Endodermal cell (in vitro differentiated cells): ENCODE data around the gene BHLHA15. TPM values are rescaled to one million over a fixed set of nuclear protein-coding genes. Genes with fewer than 3 reads are reported as not detected.

Experiments
- DNase-seq: peaks from one replicate; pipeline ENCODE4 v3.0.0-alpha.2; 2017
- H3K27ac ChIP-seq: 2 replicates; pipeline ENCODE4 v1.5.1; 2013; ENCODE audit warnings: mild to moderate bottlenecking, low read depth, low read length, moderate library complexity
- H3K27me3 ChIP-seq: 2 replicates; pipeline ENCODE4 v1.6.1; 2013; ENCODE audit warnings: mild to moderate bottlenecking, low read length, moderate library complexity; ENCODE audit not compliant: insufficient read depth, control insufficient read depth, poor library complexity, severe bottlenecking
- H3K36me3 ChIP-seq: 2 replicates; pipeline ENCODE4 v1.7.0; 2013; ENCODE audit warnings: mild to moderate bottlenecking, low read length, moderate library complexity; ENCODE audit not compliant: control insufficient read depth, insufficient read depth
- H3K4me1 ChIP-seq: one replicate; pipeline ENCODE4 v1.7.0; 2013; ENCODE audit warnings: low read length; ENCODE audit not compliant: control insufficient read depth, insufficient read depth
- H3K4me3 ChIP-seq: 2 replicates; pipeline ENCODE4 v1.5.1; 2013; ENCODE audit warnings: mild to moderate bottlenecking, low read length, moderate library complexity
- H3K9ac ChIP-seq: 2 replicates; pipeline ENCODE4 v1.6.1; 2013; ENCODE audit warnings: mild to moderate bottlenecking, low read length, moderate library complexity; ENCODE audit not compliant: poor library complexity, severe bottlenecking; ENCODE audit errors: extremely low read depth
- H3K9me3 ChIP-seq: 2 replicates; pipeline ENCODE4 v1.6.1; 2013; ENCODE audit warnings: mild to moderate bottlenecking, low read length, moderate library complexity; ENCODE audit not compliant: control insufficient read depth
- H3K27ac Mint-ChIP-seq: 2 replicates; pipeline ENCODE4 v1.8.0; 2020; ENCODE audit warnings: mixed read lengths
- H3K27me3 Mint-ChIP-seq: 2 replicates; pipeline ENCODE4 v1.8.0; 2021; ENCODE audit warnings: mild to moderate bottlenecking, mixed read lengths; ENCODE audit not compliant: insufficient read depth
- H3K36me3 Mint-ChIP-seq: 2 replicates; pipeline ENCODE4 v1.8.0; 2020; ENCODE audit warnings: low read depth, mixed read lengths
- H3K4me1 Mint-ChIP-seq: 2 replicates; pipeline ENCODE4 v1.8.0; 2020; ENCODE audit warnings: mixed read lengths
- H3K4me3 Mint-ChIP-seq: 2 replicates; pipeline ENCODE4 v1.8.0; 2020; ENCODE audit warnings: mild to moderate bottlenecking, moderate library complexity, mixed read lengths
- H3K9me3 Mint-ChIP-seq: 2 replicates; pipeline ENCODE4 v1.8.0; 2020; ENCODE audit warnings: mild to moderate bottlenecking, mixed read lengths
- CTCF ChIP-seq: fragments of 200-600 bp; sonication (generic); conservative IDR thresholded peaks from 2 replicates; pipeline ENCODE4 v1.5.0; 2021; ENCODE audit warnings: antibody characterized with exemption, mild to moderate bottlenecking
- WGBS, 2 experiments: methylation state at CpG; one replicate each; pipeline versions ENCODE4 v1.1.5 to v1.1.7; 2013; ENCODE audit warnings: missing lambda C conversion rate in 2 of 2, mixed read lengths in 1 of 2; ENCODE audit not compliant: insufficient coverage in 1 of 2, insufficient read length in 1 of 2; 5-methylcytosine and 5-hydroxymethylcytosine counted together
- total RNA-seq, 2 donors: library from RNA; stranded (reverse); fragmentation: NEBNext Ultra II Directional in 1 of 2; extraction: Animal tissue kit (Norgen Biotek cat#: 25700) in 1 of 2; gene quantifications; 2 replicates in 1 of 2; 3 replicates in 1 of 2; pipeline ENCODE4 v1.2.1, GENCODE V29; 2021

BHLHA15 gene
- total RNA-seq, 2 donors from 2014 or later: 0.86 to 0.95 TPM

- H3K4me1 Mint-ChIP-seq: no peaks in the 10 kb centered on the region
- no peak overlapping the region for H3K4me3 Mint-ChIP-seq
- no peaks in the 10 kb centered on the region for H3K27me3 Mint-ChIP-seq
- WGBS, 2 experiments: 89 to 93% methylated on average over 7 to 8 of the region's 8 CpGs
- H3K27me3 ChIP-seq: no peaks in the 10 kb centered on the region
- no peak overlapping the region for H3K9ac ChIP-seq
- no peaks in the 10 kb centered on the region for H3K4me1 ChIP-seq
- peak overlapping the region; percentile 61 for H3K27ac Mint-ChIP-seq
- H3K9me3 ChIP-seq: no peaks in the 10 kb centered on the region
- no peak overlapping the region for H3K4me3 ChIP-seq
- peaks cover 11% of the 10 kb centered on the region for H3K36me3 Mint-ChIP-seq
- no peak overlapping the region for H3K27ac ChIP-seq
- peaks cover 25% of the 10 kb centered on the region for H3K36me3 ChIP-seq
- TF ChIP-seq CTCF: no peak
- H3K9me3 Mint-ChIP-seq: no peaks in the 10 kb centered on the region
- DNase-seq: no peak
Measured at GRCh38 chr7:98170966-98171365, 40.3 kb upstream of the BHLHA15 start.

- no peaks in the 10 kb centered on the region for H3K4me1 Mint-ChIP-seq
- H3K36me3 ChIP-seq: peaks cover 27% of the 10 kb centered on the region
- H3K27me3 Mint-ChIP-seq: no peaks in the 10 kb centered on the region
- H3K4me1 ChIP-seq: no peaks in the 10 kb centered on the region
- 89 to 96% methylated on average over 16 to 24 of the region's 24 CpGs for WGBS, 2 experiments
- no peaks in the 10 kb centered on the region for H3K9me3 Mint-ChIP-seq
- H3K9me3 ChIP-seq: no peaks in the 10 kb centered on the region
- no peak for DNase-seq
- H3K27ac ChIP-seq: no peak overlapping the region
- no peak overlapping the region for H3K4me3 Mint-ChIP-seq
- H3K27ac Mint-ChIP-seq: peak overlapping the region; percentile 44
- H3K4me3 ChIP-seq: no peak overlapping the region
- no peak overlapping the region for H3K9ac ChIP-seq
- H3K27me3 ChIP-seq: no peaks in the 10 kb centered on the region
- TF ChIP-seq CTCF: no peak
- H3K36me3 Mint-ChIP-seq: peaks cover 11% of the 10 kb centered on the region
Measured at GRCh38 chr7:98171449-98171848, 39.8 kb upstream of the BHLHA15 start.

DNA sequence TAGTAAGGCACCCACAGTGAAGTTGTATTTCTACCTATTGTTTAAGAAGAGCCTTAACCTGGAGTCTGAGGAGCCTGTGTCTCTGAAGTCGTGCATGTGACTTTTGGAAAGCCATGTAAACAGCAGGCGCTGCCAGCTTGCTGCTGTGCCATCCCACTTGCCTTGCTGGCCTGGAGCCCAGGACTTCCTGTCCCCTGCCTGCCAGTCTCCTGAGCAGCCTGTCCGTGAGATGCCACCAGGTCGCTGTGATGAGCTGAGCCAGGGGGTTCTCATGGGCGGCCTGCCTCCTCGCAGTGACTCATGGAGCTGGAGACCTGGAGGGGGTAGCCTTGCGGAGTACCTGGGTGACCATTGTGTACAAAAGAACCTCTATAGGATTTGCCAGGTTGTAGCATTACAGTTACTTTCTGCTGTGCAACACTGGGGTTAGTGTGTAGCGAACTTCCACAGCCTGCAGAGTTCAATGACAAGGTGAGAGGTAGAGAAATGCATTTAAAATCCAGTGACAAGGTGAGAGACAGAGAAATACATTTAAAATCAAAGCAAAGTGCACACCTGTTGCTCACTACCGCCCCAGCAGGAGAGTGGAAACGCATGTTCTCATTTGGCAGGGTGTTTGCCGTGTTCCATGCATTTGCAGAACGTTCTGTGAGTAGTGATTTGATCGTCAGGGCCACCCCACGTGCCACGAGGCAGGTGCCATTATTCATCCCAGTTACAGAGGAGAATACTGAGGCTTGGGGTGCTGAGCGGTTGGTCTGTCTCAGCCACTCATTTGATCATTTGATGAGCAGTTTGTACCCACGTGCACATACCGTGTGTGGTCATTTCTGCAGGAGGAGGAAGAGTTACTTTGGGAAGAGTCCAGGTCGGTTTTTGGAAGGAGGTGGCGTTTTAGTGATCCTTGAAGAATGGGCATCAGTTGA lies 36.6 kb upstream of the BHLHA15 start:
- H3K27ac Mint-ChIP-seq: no peak overlapping the region

More for the DNA sequence above, 36.6 kb upstream of the BHLHA15 start:
- no peaks in the 10 kb centered on the region for H3K9me3 Mint-ChIP-seq
- TF ChIP-seq CTCF: peak; percentile 16
- no peaks in the 10 kb centered on the region for H3K27me3 Mint-ChIP-seq
- Histone ChIP-seq H3K4me1 (no peaks in the 10 kb centered on the region), H3K36me3 (peaks cover 28% of the 10 kb centered on the region), H3K4me3 (no peak overlapping the region), H3K9ac (no peak overlapping the region), H3K9me3 (no peaks in the 10 kb centered on the region), H3K27me3 (no peaks in the 10 kb centered on the region), H3K27ac (no peak overlapping the region)
- no peak for DNase-seq
- no peak overlapping the region for H3K4me3 Mint-ChIP-seq
- 93 to 95% methylated on average over 17 to 20 of the region's 20 CpGs for WGBS, 2 experiments
- H3K36me3 Mint-ChIP-seq: peaks cover 12% of the 10 kb centered on the region
- H3K4me1 Mint-ChIP-seq: peaks cover 7% of the 10 kb centered on the region
